Panc1 (cell line): ENCODE measurements around the gene ZNF512.

Experiments used
- CTCF ChIP-seq: fragments of 450-650 bp; IDR thresholded peaks from 2 replicates; pipeline ENCODE4 v1.5.1; 2017; ENCODE audit warnings: mild to moderate bottlenecking
- POLR2AphosphoS5 ChIP-seq: IDR thresholded peaks from 2 replicates; pipeline ENCODE4 v1.6.1; 2012; ENCODE audit warnings: mild to moderate bottlenecking, low read depth, low read length, moderate library complexity
- TCF7L2 ChIP-seq: IDR thresholded peaks from 2 replicates; pipeline ENCODE4 v1.6.1; 2011; ENCODE audit warnings: mild to moderate bottlenecking, low read depth, low read length, inconsistent platforms

GRCh38 chr2:27627963-27628766 is 45.3 kb downstream of the ZNF512 start:
- TF ChIP-seq CTCF (no peak), POLR2AphosphoS5 (no peak), TCF7L2 (no peak)
